H1 (cell line): ENCODE results near the gene MTHFD1. TPM values are rescaled to one million over a fixed set of nuclear protein-coding genes. Genes with fewer than 3 reads are reported as not detected.

Experiments
- CHD7 ChIP-seq: fragments of 300-600 bp; sonication (generic); IDR thresholded peaks from 2 replicates; pipeline ENCODE4 v1.7.1; 2012; ENCODE audit warnings: low read length, moderate library complexity, mild to moderate bottlenecking, inconsistent platforms; ENCODE audit not compliant: insufficient replicate concordance
- CTCF ChIP-seq, 3 experiments: IDR thresholded peaks; 1 replicate in 2 of 3; 2 replicates in 1 of 3; pipeline versions ENCODE4 v1.5.1 to v1.6.1; 2011; ENCODE audit warnings: low read length in 3 of 3, mild to moderate bottlenecking in 3 of 3, inconsistent platforms in 2 of 3, low read depth in 1 of 3, moderate library complexity in 1 of 3; ENCODE audit not compliant: insufficient read depth in 1 of 3; ENCODE audit errors: control extremely low read depth in 1 of 3
- NRF1 ChIP-seq: IDR thresholded peaks from 2 replicates; pipeline ENCODE4 v1.6.1; 2011; ENCODE audit warnings: mild to moderate bottlenecking, low read depth, low read length, improper control_type of control experiment
- RAD21 ChIP-seq, 2 experiments: IDR thresholded peaks in 1 of 2; conservative IDR thresholded peaks in 1 of 2; 2 replicates each; pipeline ENCODE4 v1.6.1; 2011; ENCODE audit warnings: low read depth in 2 of 2, low read length in 2 of 2, improper control_type of control experiment in 1 of 2, inconsistent platforms in 1 of 2, mild to moderate bottlenecking in 1 of 2, moderate library complexity in 1 of 2
- RBBP5 ChIP-seq: IDR thresholded peaks from 2 replicates; pipeline ENCODE4 v1.7.1; 2012; ENCODE audit warnings: low read depth, mild to moderate bottlenecking, inconsistent platforms, low read length, moderate library complexity, borderline replicate concordance
- SIN3A ChIP-seq, 2 experiments: IDR thresholded peaks in 1 of 2; conservative IDR thresholded peaks in 1 of 2; 2 replicates each; pipeline ENCODE4 v1.6.1; 2011 to 2012; ENCODE audit warnings: low read length in 2 of 2, improper control_type of control experiment in 1 of 2, low read depth in 1 of 2, mild to moderate bottlenecking in 1 of 2
- polyA plus RNA-seq, 7 experiments: library from polyadenylated mRNA; depleted of rRNA in 3 of 7; stranded (reverse) in 5 of 7; unstranded in 2 of 7; fragments of >200 nt in 5 of 7; fragments of 200-250 nt in 2 of 7; gene quantifications; 1 replicate in 5 of 7; 2 replicates in 1 of 7; 4 replicates in 1 of 7; pipeline versions ENCODE4 v1.2.1 to v1.2.3, GENCODE V29; 2011 to 2013; ENCODE audit warnings: missing spikeins in 2 of 7, mixed read lengths in 2 of 7
- total RNA-seq: library from RNA; stranded (reverse); fragmentation: NEBNext Ultra II Directional; extraction: Animal tissue kit (Norgen Biotek cat#: 25700); gene quantifications from 2 replicates; pipeline ENCODE4 v1.2.1, GENCODE V29; 2021

The MTHFD1 gene
- total and polyA plus RNA-seq, 2 of the 8 experiments (the other 6 are each of a cell fraction or from before 2014, with no cell fraction given), result 79.7 to 332 TPM

DNA sequence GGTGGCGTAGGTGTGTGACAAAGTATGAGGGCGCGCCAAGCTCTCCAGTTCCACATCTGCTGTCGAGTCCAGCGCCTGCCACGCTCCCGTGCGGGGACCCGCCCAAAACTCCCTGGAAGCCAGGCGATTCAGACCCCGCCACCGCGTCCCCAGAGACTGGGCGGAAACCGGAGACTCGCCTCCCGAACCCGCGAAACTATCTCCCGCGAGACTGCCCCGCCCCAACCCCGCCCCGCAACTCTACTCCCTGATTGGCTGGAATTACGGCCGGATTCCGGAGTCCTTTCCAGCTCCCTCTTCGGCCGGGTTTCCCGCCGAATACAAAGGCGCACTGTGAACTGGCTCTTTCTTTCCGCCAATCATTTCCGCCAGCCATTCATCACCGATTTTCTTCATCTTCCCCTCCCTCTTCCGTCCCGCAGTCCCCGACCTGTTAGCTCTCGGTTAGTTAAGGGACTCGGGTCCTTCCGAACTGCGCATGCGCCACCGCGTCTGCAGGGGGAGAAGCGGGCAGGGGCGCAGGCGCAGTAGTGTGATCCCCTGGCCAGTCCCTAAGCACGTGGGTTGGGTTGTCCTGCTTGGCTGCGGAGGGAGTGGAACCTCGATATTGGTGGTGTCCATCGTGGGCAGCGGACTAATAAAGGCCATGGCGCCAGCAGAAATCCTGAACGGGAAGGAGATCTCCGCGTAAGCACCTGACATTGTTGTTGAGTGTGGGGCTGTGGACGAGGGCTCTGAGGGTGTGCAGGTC is at the start of gene MTHFD1 (continued):
- TF ChIP-seq CHD7 (no peak), CTCF (IDR thresholded peaks at IDR 0.05; ENCODE audit: control extremely low read depth in 1 of 3, insufficient read depth in 1 of 3, low read depth in 1 of 3, low read length in 3 of 3) (no peak), SIN3A (conservative IDR thresholded peaks at IDR 0.05 in 1 of 2, IDR thresholded peaks at IDR 0.05 in 1 of 2; ENCODE audit: low read depth in 1 of 2, low read length in 2 of 2) (peak; percentile 39 to 55; a peak in 2 of 4 replicates), RBBP5 (peak; percentile 43; the same call in 1 of the 2 replicates), RAD21 (IDR thresholded peaks at IDR 0.05 in 1 of 2, conservative IDR thresholded peaks at IDR 0.05 in 1 of 2; ENCODE audit: low read depth in 2 of 2, low read length in 2 of 2) (no peak), NRF1 (peak; percentile 94)
